IPS-18c (cell line): ENCODE data around the gene CDK6.

Experiments used
- H3K4me3 ChIP-seq: 2 replicates; pipeline ENCODE4 v1.7.0; 2013; ENCODE audit warnings: low read depth, mild to moderate bottlenecking, low read length, moderate library complexity; ENCODE audit not compliant: insufficient read depth
- H3K9me3 ChIP-seq: one replicate; pipeline ENCODE4 v1.6.1; 2013; ENCODE audit warnings: mild to moderate bottlenecking, low read length, moderate library complexity; ENCODE audit not compliant: control insufficient read depth, insufficient read depth

Gene CDK6

GRCh38 chr7:92737706-92738105 lies 98.7 kb downstream of the CDK6 start:
- Histone ChIP-seq H3K9me3 (no peaks in the 10 kb centered on the region), H3K4me3 (no peak overlapping the region)

DNA sequence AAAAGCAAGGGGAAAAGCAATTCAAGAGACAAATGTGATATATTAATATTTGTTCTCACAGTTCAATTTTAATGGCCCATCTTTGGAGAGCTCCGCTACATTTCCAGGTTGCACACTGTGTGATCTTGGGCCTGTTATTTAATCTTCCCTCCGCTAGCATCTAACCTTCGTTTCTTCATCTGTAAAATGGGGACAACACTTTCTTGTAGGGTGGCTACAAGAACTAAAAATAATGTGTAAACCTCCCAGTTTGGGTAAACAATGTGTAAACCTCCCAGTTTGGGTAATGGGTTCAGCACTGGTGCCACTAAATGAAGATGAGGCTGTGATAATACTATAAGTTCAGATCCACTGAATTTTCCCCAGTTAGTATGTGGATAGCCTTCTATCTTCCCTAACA lies 99.5 kb downstream of the CDK6 start:
- Histone ChIP-seq H3K4me3 (no peak overlapping the region), H3K9me3 (no peaks in the 10 kb centered on the region)

- Histone ChIP-seq H3K9me3 (no peaks in the 10 kb centered on the region), H3K4me3 (no peak overlapping the region)
These were observed 100.7 kb downstream of the CDK6 start for GRCh38 chr7:92735707-92736106.

- no peak overlapping the region for H3K4me3 ChIP-seq
- no peaks in the 10 kb centered on the region for H3K9me3 ChIP-seq
These were observed 103.9 kb downstream of the CDK6 start for GRCh38 chr7:92732316-92733036.

DNA sequence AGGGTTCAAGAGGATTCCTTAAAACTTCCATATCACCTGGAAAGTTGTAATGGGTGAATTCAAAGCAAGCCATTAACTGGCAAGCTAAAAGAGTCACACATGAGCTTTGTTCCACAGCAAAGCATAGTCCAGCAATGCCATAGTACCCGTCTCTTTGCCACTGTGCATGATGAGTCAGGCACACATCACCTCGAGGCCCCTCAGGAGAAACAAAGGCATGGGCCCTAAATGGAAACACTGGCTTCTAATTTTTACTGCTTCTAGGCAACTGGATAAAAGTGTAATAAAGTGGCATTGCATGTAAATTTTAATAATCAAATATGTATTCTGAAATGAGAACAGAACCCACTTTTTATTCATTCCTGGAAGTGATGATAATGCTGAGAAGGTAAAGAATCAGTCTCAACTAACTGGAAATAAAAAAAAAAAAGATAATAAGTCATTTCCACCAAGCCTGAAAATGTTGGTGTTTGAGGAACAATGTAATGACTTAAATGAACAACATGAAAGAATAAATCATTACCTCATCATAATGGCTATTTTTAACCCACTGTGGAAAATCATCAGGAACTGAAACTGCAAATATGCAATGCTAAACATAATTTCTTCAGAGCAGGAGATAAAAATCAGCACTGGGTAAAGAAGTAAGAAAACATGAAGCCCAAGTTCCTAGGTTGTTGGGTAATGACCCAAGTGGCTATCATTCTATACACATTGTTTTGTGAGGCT lies 104.9 kb downstream of the CDK6 start:
- no peak overlapping the region for H3K4me3 ChIP-seq
- no peaks in the 10 kb centered on the region for H3K9me3 ChIP-seq

- H3K9me3 ChIP-seq: no peaks in the 10 kb centered on the region
- H3K4me3 ChIP-seq: no peak overlapping the region
These were observed 105.6 kb downstream of the CDK6 start for GRCh38 chr7:92730808-92731207.

DNA sequence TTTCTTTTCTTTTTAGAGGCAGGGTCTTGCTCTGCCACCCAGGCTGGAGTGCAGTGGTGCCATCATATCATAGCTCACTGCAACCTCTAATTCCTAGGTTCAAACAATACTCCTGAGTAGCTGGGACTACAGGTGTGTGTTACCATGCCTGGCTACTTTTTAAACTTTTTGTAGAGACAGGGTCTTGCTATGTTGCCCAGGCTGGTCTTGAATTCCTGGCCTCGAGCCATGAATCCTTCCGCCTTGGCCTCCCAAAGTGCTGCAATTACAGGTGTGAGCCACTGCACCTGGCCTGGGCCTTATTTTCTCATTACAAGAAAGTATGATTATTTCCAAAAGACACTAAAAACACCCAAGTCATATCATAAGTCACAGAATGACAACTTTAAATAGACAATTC lies 106.6 kb downstream of the CDK6 start:
- Histone ChIP-seq H3K9me3 (no peaks in the 10 kb centered on the region), H3K4me3 (no peak overlapping the region)

DNA sequence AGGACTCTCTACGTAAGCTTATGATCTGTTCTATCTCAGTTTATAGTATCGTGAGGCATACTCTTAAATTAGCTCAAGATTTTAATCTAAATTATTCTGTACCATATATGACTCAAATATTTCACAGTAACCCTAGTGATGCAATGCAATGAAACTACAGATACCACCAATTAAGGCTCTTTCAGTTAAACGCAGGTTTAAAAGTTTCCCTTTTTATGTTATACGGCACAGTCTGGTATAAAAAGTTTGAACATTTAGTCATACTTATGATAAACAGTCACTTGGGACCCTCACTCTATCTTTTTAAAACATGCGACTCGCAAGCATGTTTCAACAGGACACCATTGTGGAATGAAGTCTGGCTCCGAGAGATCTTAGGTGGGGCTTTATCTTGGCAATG lies 107.2 kb downstream of the CDK6 start:
- no peaks in the 10 kb centered on the region for H3K9me3 ChIP-seq
- no peak overlapping the region for H3K4me3 ChIP-seq

- Histone ChIP-seq H3K9me3 (no peaks in the 10 kb centered on the region), H3K4me3 (no peak overlapping the region)
These were observed 108.6 kb downstream of the CDK6 start for GRCh38 chr7:92727755-92728154.

DNA sequence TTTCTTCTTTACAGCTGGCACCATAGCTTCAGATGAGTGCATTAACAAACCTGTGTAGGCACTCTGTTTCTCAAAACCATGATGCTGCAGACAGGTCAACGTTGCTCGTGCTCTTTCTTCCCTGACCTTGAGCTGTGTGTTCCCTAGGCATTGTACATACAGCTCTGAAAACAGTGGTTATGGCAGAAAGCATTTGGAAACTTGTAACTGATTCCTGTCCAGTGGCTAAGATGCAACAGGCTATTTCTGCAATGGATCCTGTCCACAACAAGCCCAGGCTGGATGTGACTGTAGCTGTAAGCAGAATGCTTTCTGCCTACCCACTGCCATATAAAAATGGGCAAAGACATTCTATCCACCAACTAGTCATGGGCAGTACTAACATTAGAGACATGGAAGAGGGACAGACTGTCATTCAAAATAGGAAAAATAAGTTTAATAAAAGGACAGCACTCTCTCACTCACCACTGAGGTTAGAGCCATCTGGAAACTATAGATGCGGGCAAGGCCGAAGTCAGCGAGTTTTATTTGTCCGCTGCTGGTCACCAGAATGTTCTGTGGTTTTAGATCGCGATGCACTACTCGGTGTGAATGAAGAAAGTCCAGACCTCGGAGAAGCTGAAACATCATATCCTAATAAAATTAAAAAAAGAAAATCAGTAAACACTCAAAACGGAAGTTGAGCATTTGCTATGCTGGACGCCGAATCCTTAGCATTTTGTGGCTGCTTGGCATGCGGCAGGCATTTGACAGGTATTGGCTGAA lies 111.0 kb downstream of the CDK6 start:
- H3K9me3 ChIP-seq: no peaks in the 10 kb centered on the region
- no peak overlapping the region for H3K4me3 ChIP-seq

DNA sequence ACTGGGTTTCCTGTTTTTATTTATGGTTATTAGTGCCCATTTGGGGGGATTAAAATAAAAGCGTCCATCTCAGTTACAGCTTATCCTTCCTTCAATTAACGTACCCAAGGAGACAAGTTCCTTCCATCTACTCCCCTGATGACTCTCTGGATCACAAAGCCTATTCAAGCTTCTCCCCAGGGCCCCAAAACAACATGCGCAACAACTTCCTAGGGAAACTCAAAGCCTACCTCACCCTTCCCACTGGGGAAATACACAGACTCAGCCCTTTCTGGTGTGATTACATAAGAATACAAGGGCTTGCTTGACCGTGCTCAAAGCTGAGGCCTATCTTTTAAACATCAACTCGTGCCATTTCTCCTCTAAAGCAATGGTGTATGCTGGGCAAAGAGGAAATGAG lies 112.4 kb downstream of the CDK6 start:
- no peaks in the 10 kb centered on the region for H3K9me3 ChIP-seq
- H3K4me3 ChIP-seq: no peak overlapping the region

DNA sequence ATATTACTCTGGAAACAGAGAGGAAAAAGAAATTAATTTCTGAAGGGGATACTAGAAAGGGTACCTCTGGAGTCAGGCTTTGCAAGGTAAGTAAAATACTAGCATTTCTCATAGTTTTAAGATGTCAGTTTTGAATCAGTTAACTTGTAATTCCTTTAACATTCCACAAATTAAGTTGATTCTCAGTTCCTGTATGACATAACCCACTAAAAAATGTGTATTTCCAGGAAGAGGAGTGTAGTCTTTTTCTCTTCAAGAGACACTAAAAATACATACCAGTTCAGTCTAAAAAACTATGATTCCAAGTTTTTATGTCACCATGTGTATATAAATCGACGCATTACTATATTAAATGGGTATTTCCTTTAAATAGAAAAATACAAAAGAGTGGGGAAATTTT lies 113.2 kb downstream of the CDK6 start:
- H3K4me3 ChIP-seq: no peak overlapping the region
- H3K9me3 ChIP-seq: no peaks in the 10 kb centered on the region

DNA sequence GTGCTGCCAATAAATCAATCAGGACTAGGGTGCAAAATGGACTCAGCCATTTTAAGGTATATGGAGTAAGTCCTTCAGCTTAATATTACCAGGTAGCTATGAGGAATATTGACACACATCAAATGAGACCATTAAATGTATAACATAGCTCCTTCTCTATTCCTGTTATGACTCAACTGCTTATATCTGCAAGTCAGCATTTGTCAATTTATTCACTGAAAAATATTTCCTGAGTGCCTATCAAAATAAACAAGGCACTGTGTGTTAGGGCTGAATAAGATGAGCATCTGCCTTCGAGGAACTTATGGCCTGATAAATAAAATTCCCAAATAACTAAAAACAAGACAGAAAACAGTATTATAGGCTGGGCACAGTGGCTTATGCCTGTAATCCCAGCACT lies 113.8 kb downstream of the CDK6 start:
- no peak overlapping the region for H3K4me3 ChIP-seq
- no peaks in the 10 kb centered on the region for H3K9me3 ChIP-seq

GRCh38 chr7:92720604-92721350 lies 115.6 kb downstream of the CDK6 start:
- H3K4me3 ChIP-seq: no peak overlapping the region
- H3K9me3 ChIP-seq: no peaks in the 10 kb centered on the region

DNA sequence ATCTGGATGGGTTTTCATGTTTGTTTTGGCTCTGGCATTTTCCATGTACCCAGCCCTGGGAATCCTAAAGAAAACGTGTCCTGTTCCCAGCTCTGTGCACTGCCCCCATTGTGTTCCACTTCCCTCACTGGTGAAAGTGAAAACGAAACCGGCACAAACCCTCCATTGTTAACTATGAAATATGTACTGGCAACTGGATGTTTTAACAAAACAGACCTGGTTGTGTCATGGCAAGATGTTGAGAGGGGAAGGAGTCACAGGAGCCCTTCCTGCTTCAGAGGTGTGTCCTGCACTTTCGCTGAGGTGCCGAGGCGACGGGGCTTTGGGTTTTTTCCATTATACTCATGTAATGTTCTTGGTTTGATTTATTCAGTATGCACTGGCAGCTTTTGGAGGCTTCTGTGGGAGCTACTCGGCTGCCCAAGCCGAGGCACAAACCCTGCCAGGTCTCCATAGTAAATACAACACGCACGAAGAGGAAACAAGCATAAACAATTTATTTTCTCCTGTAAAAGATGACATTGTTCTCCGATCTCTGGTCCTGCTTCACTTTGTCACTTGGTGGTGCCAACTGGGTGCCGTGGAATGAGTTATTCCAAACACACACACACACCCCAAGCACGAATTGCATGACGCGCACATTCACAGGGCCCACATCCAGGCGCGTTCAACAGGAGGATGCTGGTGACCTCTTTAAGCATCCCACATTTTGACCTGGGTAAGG lies 118.2 kb downstream of the CDK6 start:
- Histone ChIP-seq H3K9me3 (no peaks in the 10 kb centered on the region), H3K4me3 (no peak overlapping the region)

GRCh38 chr7:92717623-92717992 lies 118.8 kb downstream of the CDK6 start:
- H3K4me3 ChIP-seq: no peak overlapping the region
- H3K9me3 ChIP-seq: no peaks in the 10 kb centered on the region
